Motor neuron (in vitro differentiated cells): ENCODE data around the gene FAIM2. TPM values are rescaled to one million over a fixed set of nuclear protein-coding genes. Genes with fewer than 3 reads are reported as not detected.

Experiments used
- ATAC-seq, 8 experiments: fragments of 200-7000 bp; cut with Tn5 transposase; replicated peaks in 6 of 8; 2 replicates each; pipeline ENCODE4 v1.8.0; 2021; ENCODE audit warnings: mild to moderate bottlenecking in 8 of 8, moderate library complexity in 8 of 8
- H3K27ac ChIP-seq, 2 donors: fragments of 250-450 bp; sonication (Bioruptor Pico); 2 replicates each; pipeline ENCODE4 v1.9.0; 2021; ENCODE audit warnings: antibody characterized with exemption in 2 of 2, mild to moderate bottlenecking in 2 of 2, moderate library complexity in 1 of 2
- H3K4me1 ChIP-seq, 2 donors: fragments of 250-450 bp; sonication (Bioruptor Pico); replicated peaks in 1 of 2; 2 replicates each; pipeline ENCODE4 v1.6.1; 2021; ENCODE audit warnings: antibody characterized with exemption in 2 of 2, mild to moderate bottlenecking in 2 of 2, moderate library complexity in 1 of 2
- H3K4me3 ChIP-seq, 5 donors: fragments of 250-450 bp; sonication (Bioruptor Pico); 2 replicates each; pipeline ENCODE4 v1.9.0; 2021; ENCODE audit warnings: antibody characterized with exemption in 5 of 5, mild to moderate bottlenecking in 5 of 5, moderate library complexity in 4 of 5
- WGBS, 10 experiments: fragments of 450-650 bp; shearing (Covaris generic); methylation state at CpG; one replicate each; pipeline ENCODE4 v1.0.0; 2022; 5-methylcytosine and 5-hydroxymethylcytosine counted together
- in situ Hi-C, 9 experiments: fragments of 400-800 bp; cut with MboI; loops; one replicate each; pipeline ENCODE4 v1.15.0; 2021; ENCODE audit warnings: low sequenced_read_pairs in 9 of 9, low pct_unique_long_range_greater_than_20kb in 2 of 9; ENCODE audit not compliant: unreplicated experiment in 9 of 9
- total RNA-seq, 8 experiments: library from RNA; unstranded; fragments of 300-600 nt; gene quantifications; 2 replicates each; pipeline versions ENCODE4 v1.2.3 to v1.2.4, GENCODE V29; 2022

FAIM2 gene
- total RNA-seq, 8 experiments from 2014 or later: 0.51 to 17.5 (median 15.6) TPM; not detected in 1

DNA sequence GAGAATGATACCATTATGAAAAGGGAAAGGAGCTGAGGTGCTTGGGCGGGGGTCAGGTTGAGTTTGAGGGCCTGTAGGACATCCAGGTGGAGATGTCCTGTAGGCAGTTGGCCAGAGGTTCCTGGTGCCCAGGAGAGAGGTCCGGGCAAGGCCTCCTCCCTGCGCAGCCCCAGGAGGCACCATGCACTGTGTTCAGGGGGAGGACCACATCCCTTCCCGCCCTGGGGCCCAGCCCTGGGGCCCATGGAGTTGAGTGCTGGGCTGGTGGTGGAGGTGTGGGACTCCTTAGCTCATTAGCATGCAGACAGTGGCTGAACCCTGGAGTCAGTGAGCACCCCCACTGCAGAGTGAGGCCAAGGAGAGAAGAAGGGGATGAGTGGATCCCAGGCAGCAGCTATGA lies 5.7 kb upstream of the FAIM2 start:
- Histone ChIP-seq H3K27ac (no peak overlapping the region), H3K4me3 (no peak overlapping the region), H3K4me1 (peaks cover 17 to 26% of the 10 kb centered on the region in 2 donors)
- 11 to 100% (median 76%) methylated on average over 1 to 2 of the region's 4 CpGs; no CpG with 5 or more reads in 4 of the 10 experiments for WGBS, 10 experiments
- in situ Hi-C loops: no loop called here
- peak in 5 of 8 experiments; percentile 3 to 46 (median 29) for ATAC-seq

- Histone ChIP-seq H3K27ac (no peak overlapping the region), H3K4me1 (peaks cover 25 to 32% of the 10 kb centered on the region in 2 donors), H3K4me3 (no peak overlapping the region)
- no peak for ATAC-seq
- in situ Hi-C loops: no loop called here
- WGBS, 10 experiments: 71% methylated on average over 1 of the region's 1 CpG; no CpG with 5 or more reads in 9 of the 10 experiments
Measured at GRCh38 chr12:49907352-49907751, 3.7 kb upstream of the FAIM2 start.

GRCh38 chr12:49905718-49906314 lies 2.1 kb upstream of the FAIM2 start:
- 20 to 100% (median 96%) methylated on average over 1 to 6 of the region's 7 CpGs; no CpG with 5 or more reads in 3 of the 10 experiments for WGBS, 10 experiments
- no peak overlapping the region for H3K4me3 ChIP-seq
- ATAC-seq: no peak
- no peak overlapping the region for H3K27ac ChIP-seq
- in situ Hi-C loops: no loop called here
- peaks cover 25 to 32% of the 10 kb centered on the region in 2 donors for H3K4me1 ChIP-seq

GRCh38 chr12:49904601-49905000 lies 901 bp upstream of the FAIM2 start:
- in situ Hi-C loops: no loop called here
- 70 to 100% (median 84%) methylated on average over 2 to 7 of the region's 11 CpGs; no CpG with 5 or more reads in 6 of the 10 experiments for WGBS, 10 experiments
- peaks cover 21 to 23% of the 10 kb centered on the region in 2 donors for H3K4me1 ChIP-seq
- peak overlapping the region; percentile 86 to 92 for H3K27ac ChIP-seq
- ATAC-seq: no peak
- peak overlapping the region in 4 of 5 donors; percentile 23 to 47 (median 42) for H3K4me3 ChIP-seq

DNA sequence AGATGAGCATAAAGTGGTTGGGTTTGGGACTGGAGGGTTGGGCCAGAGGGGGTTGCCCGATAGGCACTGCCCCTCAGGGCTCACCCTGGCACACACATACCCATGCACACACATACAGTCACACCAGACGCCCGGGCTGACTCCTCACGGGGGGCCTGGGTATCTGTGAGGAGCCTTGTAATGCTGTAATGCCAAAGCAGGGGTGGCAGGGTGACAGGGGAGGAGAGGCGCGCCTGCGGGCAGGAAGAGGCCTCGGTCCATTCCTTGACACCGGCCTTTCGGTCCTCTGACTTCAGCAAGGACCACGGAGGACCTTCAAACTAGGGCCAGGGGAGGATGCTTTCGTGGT lies 375 bp downstream of the FAIM2 start:
- H3K4me3 ChIP-seq: peak overlapping the region; percentile 23 to 47 (median 42)
- H3K27ac ChIP-seq: peak overlapping the region; percentile 86 to 92
- H3K4me1 ChIP-seq: peaks cover 20 to 21% of the 10 kb centered on the region in 2 donors
- WGBS, 10 experiments: 87% methylated on average over 3 of the region's 12 CpGs; no CpG with 5 or more reads in 9 of the 10 experiments
- in situ Hi-C loops: no loop called here
- peak in 1 of 8 experiments; percentile 0 for ATAC-seq

DNA sequence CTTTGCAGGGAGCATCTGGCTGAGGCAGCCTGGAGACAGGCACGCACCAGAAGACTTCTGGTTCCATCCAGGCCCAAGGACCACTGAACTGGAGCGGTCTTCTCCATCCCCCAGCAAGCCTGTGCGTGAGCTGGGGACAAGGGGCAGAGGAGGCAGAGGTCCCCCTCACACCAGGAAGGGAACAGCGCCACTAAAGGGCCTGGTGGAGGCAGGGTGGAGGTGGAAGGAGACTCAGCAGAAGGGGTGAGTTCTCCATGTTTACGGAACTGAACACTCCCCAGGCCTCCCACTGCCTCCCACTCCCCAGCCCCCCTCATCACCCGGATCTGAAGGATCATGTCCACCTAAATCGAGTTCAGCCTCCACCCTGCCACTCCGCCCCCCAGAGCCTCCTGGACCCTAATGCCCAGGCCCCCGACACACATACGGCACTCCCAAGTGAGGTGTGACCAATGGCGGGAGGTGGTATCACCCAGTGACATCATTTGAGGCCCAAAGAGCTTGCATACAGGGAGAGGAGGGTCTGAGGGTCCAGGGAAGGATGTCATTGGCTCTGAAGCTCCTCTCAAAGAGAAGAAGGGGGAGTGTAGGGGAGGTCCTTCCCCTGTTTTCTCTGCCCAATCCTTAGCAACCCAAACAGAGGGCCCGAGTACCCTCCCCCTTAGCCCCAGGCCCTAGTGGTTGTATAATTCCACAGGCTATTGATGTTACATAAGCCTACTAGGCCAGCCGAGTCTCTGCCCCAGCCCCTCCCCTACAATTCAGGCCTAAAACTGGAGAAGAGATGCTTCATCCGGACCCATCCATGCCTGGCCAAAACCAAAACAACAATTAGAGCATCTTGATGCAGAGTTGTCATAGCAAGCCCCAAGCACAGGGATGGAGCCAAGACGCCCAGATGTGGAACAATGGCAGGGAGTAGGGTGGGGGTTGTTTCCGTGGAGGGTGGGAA lies 1.0 kb downstream of the FAIM2 start:
- Histone ChIP-seq H3K4me3 (peak overlapping the region; percentile 23 to 47 (median 42)), H3K4me1 (peaks cover 20 to 21% of the 10 kb centered on the region in 2 donors), H3K27ac (peak overlapping the region; percentile 86 to 92)
- peak in 5 of 8 experiments; percentile 15 to 63 (median 52) for ATAC-seq
- in situ Hi-C loops: no loop called here
- 68 to 93% (median 72%) methylated on average over 3 to 8 of the region's 16 CpGs; no CpG with 5 or more reads in 6 of the 10 experiments for WGBS, 10 experiments

DNA sequence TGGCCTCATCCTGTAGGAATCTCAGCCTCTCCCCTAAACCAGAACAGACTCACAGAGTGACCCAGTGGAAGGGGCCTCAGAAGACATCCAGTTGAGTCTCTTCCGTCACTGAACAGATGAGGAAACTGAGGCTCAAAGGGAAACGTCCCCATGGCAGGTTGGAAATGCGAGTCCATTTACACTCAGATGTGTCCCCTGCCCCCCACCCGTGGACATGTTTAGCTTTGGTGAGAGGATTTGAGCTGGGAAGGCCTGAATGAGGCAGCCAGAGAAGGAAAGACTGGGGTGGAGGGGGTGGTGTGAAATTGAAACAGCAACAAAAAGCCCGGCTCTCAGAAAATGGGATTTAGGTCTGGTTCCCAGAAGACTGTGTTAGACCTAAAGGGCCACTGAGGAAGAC lies 1.7 kb downstream of the FAIM2 start:
- Histone ChIP-seq H3K4me1 (peaks cover 16 to 21% of the 10 kb centered on the region in 2 donors), H3K27ac (no peak overlapping the region), H3K4me3 (no peak overlapping the region)
- 33 to 100% (median 89%) methylated on average over 1 to 4 of the region's 5 CpGs; no CpG with 5 or more reads in 3 of the 10 experiments for WGBS, 10 experiments
- no peak for ATAC-seq
- in situ Hi-C loops: no loop called here

GRCh38 chr12:49901026-49901425 lies 2.7 kb downstream of the FAIM2 start:
- in situ Hi-C loops: no loop called here
- Histone ChIP-seq H3K4me1 (peaks cover 16 to 21% of the 10 kb centered on the region in 2 donors), H3K27ac (no peak overlapping the region), H3K4me3 (no peak overlapping the region)
- ATAC-seq: no peak
- 30 to 79% methylated on average over 2 of the region's 4 CpGs; no CpG with 5 or more reads in 8 of the 10 experiments for WGBS, 10 experiments

DNA sequence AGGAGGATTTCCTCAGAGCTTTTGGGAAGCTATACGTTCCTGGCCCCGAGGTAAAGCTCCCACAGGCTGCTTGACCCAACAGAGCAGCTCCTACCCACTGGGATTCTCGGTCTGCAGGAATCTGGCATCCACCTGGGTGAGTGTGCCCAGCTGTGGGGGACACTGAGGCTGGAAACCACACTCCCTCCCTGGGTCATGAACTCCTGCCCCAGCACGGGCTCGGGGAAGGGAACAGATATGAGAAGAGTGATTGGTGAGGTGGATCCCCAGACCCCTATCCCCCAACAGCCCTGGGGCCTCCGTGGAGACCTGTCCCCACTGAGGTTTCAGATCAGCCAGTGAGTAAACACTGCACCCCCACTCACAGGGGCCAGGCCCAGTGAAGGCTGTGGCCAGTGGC lies 3.3 kb downstream of the FAIM2 start:
- 33 to 92% (median 60%) methylated on average over 1 to 2 of the region's 6 CpGs; no CpG with 5 or more reads in 6 of the 10 experiments for WGBS, 10 experiments
- H3K4me1 ChIP-seq: peaks cover 16 to 21% of the 10 kb centered on the region in 2 donors
- in situ Hi-C loops: no loop called here
- no peak overlapping the region for H3K27ac ChIP-seq
- ATAC-seq: no peak
- no peak overlapping the region for H3K4me3 ChIP-seq

DNA sequence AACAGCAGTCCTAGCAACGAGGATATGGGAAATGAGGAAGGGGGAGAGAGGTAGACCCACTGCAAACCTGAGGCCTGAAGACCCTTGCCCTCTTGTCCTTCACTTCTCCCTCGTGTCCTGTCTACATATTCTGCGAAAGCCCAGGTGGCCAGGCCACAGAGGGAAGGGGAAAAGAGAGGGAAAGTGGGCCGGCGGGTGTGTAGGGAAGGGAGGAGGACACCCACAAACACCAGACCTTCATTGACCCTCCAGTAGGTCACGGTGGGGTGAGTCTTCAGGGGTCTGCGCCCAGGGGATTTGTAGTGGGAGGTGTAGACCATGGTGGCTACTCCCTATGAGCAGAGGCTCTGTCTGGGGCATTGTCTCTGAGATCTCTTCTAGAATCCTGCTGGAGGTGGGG lies 3.8 kb downstream of the FAIM2 start:
- no peak for ATAC-seq

DNA sequence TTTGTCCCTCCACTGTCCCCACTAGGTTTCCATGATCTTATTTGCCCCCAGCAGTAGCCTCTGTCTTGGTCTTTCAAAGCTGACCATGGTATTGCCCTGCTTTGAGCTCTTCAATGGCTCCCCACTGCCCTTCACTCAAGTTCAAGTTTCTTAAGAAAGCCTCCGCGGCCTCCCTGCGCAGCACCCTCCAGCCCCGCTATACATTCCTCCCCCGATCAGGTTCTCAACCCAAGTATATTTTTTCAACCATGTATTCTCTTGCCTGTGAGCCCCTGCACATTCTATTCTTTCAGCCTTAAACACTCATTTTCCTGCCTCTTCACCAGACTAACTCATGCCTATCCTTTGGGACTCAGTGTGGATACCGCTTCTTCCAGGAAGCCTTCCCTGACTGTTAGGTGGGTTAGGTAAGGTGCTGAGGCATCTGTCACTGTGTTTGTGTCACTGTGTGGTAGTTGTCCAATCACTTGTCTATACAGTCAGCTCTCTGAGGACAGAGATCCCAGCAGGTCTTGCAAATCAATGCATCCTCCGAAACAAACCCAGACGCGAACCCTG lies 4.3 kb downstream of the FAIM2 start:
- no peak overlapping the region for H3K27ac ChIP-seq
- peaks cover 18 to 19% of the 10 kb centered on the region in 2 donors for H3K4me1 ChIP-seq
- H3K4me3 ChIP-seq: no peak overlapping the region
- in situ Hi-C loops: no loop called here
- no peak for ATAC-seq
- 86 to 100% (median 96%) methylated on average over 1 to 8 of the region's 9 CpGs; no CpG with 5 or more reads in 1 of the 10 experiments for WGBS, 10 experiments

More for the DNA sequence above, 3.8 kb downstream of the FAIM2 start:
- no peak overlapping the region for H3K4me3 ChIP-seq
- peaks cover 16 to 20% of the 10 kb centered on the region in 2 donors for H3K4me1 ChIP-seq
- in situ Hi-C loops: no loop called here
- no peak overlapping the region for H3K27ac ChIP-seq
- 0 to 87% (median 48%) methylated on average over 1 to 7 of the region's 7 CpGs; no CpG with 5 or more reads in 2 of the 10 experiments for WGBS, 10 experiments

DNA sequence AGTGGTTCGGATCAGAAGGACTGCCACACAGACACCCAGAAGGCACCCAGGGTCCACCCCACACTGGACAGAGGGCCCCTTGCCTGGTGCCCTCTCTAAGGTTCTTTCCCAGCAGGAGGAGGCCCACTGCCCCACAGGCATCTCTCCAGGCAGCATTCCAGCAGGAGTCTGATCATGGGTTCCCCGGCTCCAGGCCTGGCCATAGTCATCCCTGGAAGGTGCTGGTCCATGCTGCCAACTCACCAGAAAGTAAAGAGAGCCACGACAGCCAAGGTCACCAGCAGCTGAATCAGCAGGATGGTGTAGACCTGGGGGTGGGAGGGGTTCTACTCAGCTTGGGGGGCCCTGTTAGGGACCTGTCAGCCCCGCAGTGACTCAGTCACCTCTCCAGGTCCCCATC lies 6.4 kb downstream of the FAIM2 start:
- no peak for ATAC-seq
- Histone ChIP-seq H3K27ac (no peak overlapping the region), H3K4me3 (no peak overlapping the region), H3K4me1 (peaks cover 9 to 11% of the 10 kb centered on the region in 2 donors)
- in situ Hi-C loops: no loop called here
- 71 to 100% methylated on average over 1 to 3 of the region's 4 CpGs; no CpG with 5 or more reads in 8 of the 10 experiments for WGBS, 10 experiments

DNA sequence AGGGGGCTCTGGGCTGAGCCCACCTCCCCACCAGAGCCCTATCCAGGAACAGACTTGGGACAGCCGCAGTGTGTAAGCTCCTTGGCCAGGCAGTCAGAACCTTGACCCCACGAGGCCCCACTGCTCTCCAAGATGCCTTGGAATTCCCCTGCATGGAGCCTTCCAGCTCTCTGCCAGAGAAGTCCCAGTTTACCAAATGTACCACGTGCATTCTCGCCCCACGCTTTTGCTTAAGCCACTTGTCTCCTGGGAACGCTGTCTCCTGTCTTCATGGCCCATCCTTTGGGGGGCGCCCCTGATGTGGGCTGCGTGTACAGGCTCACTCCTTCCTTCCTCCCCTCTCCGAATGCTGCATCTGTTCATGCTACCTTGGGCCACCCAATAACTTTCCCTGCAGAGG lies 7.9 kb downstream of the FAIM2 start:
- Histone ChIP-seq H3K4me1 (peaks cover 9 to 11% of the 10 kb centered on the region in 2 donors), H3K4me3 (no peak overlapping the region), H3K27ac (no peak overlapping the region)
- in situ Hi-C loops: no loop called here
- ATAC-seq: no peak
- 0 to 100% (median 79%) methylated on average over 1 to 5 of the region's 9 CpGs; no CpG with 5 or more reads in 4 of the 10 experiments for WGBS, 10 experiments
